BLaER1 treated with 17β-estradiol and CSF1 and Interleukin-3, amounts not matched to agents 10 nM and 100 nM (cell line): ENCODE measurements around the gene IHH.

Experiments used
- H3K27ac ChIP-seq, 11 experiments: shearing (Covaris generic); formaldehyde crosslinking; 2 replicates each; pipeline ENCODE4 v1.8.1; 2022
- H3K27me3 ChIP-seq, 11 experiments: shearing (Covaris generic); formaldehyde crosslinking; 2 replicates each; pipeline ENCODE4 v1.8.1; 2022
- H3K36me3 ChIP-seq, 11 experiments: shearing (Covaris generic); formaldehyde crosslinking; 2 replicates each; pipeline ENCODE4 v1.8.1; 2022
- H3K4me1 ChIP-seq, 10 experiments: shearing (Covaris generic); formaldehyde crosslinking; 2 replicates each; pipeline ENCODE4 v1.8.1; 2022
- H3K4me2 ChIP-seq, 11 experiments: shearing (Covaris generic); formaldehyde crosslinking; 2 replicates each; pipeline ENCODE4 v1.8.1; 2022
- H3K4me3 ChIP-seq, 10 experiments: shearing (Covaris generic); formaldehyde crosslinking; 2 replicates each; pipeline ENCODE4 v1.8.1; 2022
- H3K9ac ChIP-seq, 11 experiments: shearing (Covaris generic); formaldehyde crosslinking; 2 replicates each; pipeline ENCODE4 v1.8.1; 2022
- H3K9me3 ChIP-seq, 11 experiments: shearing (Covaris generic); formaldehyde crosslinking; replicated peaks in 1 of 11; 2 replicates each; pipeline ENCODE4 v1.8.1; 2022
- H4K20me1 ChIP-seq, 11 experiments: shearing (Covaris generic); formaldehyde crosslinking; 2 replicates each; pipeline ENCODE4 v1.8.1; 2022
- Cebpa-rat ChIP-seq, 11 experiments: shearing (Covaris generic); IDR thresholded peaks; 2 replicates each; pipeline ENCODE4 v1.8.1; 2022

Gene IHH

GRCh38 chr2:219081096-219081495 is 20.4 kb upstream of the IHH start:
- Histone ChIP-seq H3K27ac (no peak overlapping the region; a peak in 1 of 22 replicates), H3K4me2 (peak overlapping the region in 7 of 11 experiments; percentile 0 to 49 (median 11); a peak in 7 of 22 replicates)

GRCh38 chr2:219079417-219079816 is 18.7 kb upstream of the IHH start:
- H3K36me3 ChIP-seq = peaks cover 29 to 38% (median 37%) of the 10 kb centered on the region in 11 experiments
- TF ChIP-seq Cebpa-rat (IDR thresholded peaks at IDR 0.05) = no peak
- no peak overlapping the region for H3K4me3 ChIP-seq
- H3K4me2 ChIP-seq = peak overlapping the region in 2 of 11 experiments; percentile 12 to 23; a peak in 1 of 22 replicates
- no peaks in the 10 kb centered on the region for H3K27me3 ChIP-seq
- peaks cover under 1 to 27% (median 10%) of the 10 kb centered on the region in 10 experiments; a peak in 12 of 20 replicates for H3K4me1 ChIP-seq
- no peaks in the 10 kb centered on the region for H3K9me3 ChIP-seq
- H3K9ac ChIP-seq = no peak overlapping the region
- no peak overlapping the region for H3K27ac ChIP-seq
- H4K20me1 ChIP-seq = peaks cover 0 to 27% (median 0%) of the 10 kb centered on the region in 11 experiments; a peak in 4 of 22 replicates

More at GRCh38 chr2:219081096-219081495, 20.4 kb upstream of the IHH start:
- Histone ChIP-seq H3K4me1 (peaks cover 10 to 27% (median 18%) of the 10 kb centered on the region in 10 experiments; a peak in 15 of 20 replicates), H4K20me1 (peaks cover 0 to 27% (median 0%) of the 10 kb centered on the region in 11 experiments; a peak in 4 of 22 replicates), H3K27me3 (no peaks in the 10 kb centered on the region), H3K9ac (no peak overlapping the region), H3K36me3 (peaks cover 16 to 22% (median 20%) of the 10 kb centered on the region in 11 experiments), H3K4me3 (no peak overlapping the region), H3K9me3 (no peaks in the 10 kb centered on the region)
- TF ChIP-seq Cebpa-rat (IDR thresholded peaks at IDR 0.05) = no peak

- H3K27ac ChIP-seq = no peak overlapping the region
- H3K4me2 ChIP-seq = peak overlapping the region in 3 of 11 experiments; percentile 12 to 23 (median 19); a peak in 2 of 22 replicates
- peaks cover 29 to 43% (median 41%) of the 10 kb centered on the region in 11 experiments for H3K36me3 ChIP-seq
- H4K20me1 ChIP-seq = peaks cover 0 to 27% (median 0%) of the 10 kb centered on the region in 11 experiments; a peak in 4 of 22 replicates
- no peak overlapping the region for H3K9ac ChIP-seq
- TF ChIP-seq Cebpa-rat (IDR thresholded peaks at IDR 0.05) = no peak
- H3K27me3 ChIP-seq = no peaks in the 10 kb centered on the region
- H3K4me3 ChIP-seq = no peak overlapping the region
- H3K4me1 ChIP-seq = peaks cover 0 to 27% (median 9%) of the 10 kb centered on the region in 10 experiments; a peak in 12 of 20 replicates
- no peaks in the 10 kb centered on the region for H3K9me3 ChIP-seq
Measured at GRCh38 chr2:219078951-219079350, 18.2 kb upstream of the IHH start.

GRCh38 chr2:219078126-219078525 is 17.4 kb upstream of the IHH start:
- Histone ChIP-seq H3K4me1 (peaks cover 0 to 27% (median 9%) of the 10 kb centered on the region in 10 experiments; a peak in 12 of 20 replicates), H3K4me2 (no peak overlapping the region), H3K36me3 (peaks cover 29 to 50% (median 44%) of the 10 kb centered on the region in 11 experiments), H3K9ac (no peak overlapping the region), H3K4me3 (no peak overlapping the region), H3K27me3 (no peaks in the 10 kb centered on the region), H3K9me3 (no peaks in the 10 kb centered on the region), H4K20me1 (peaks cover 0 to 27% (median 0%) of the 10 kb centered on the region in 11 experiments; a peak in 4 of 22 replicates), H3K27ac (no peak overlapping the region)
- TF ChIP-seq Cebpa-rat (IDR thresholded peaks at IDR 0.05) = no peak

- Histone ChIP-seq H3K9me3 (no peaks in the 10 kb centered on the region), H3K27ac (no peak overlapping the region), H4K20me1 (peaks cover 0 to 17% (median 0%) of the 10 kb centered on the region in 11 experiments; a peak in 4 of 22 replicates), H3K4me2 (no peak overlapping the region), H3K4me3 (no peak overlapping the region), H3K27me3 (no peaks in the 10 kb centered on the region), H3K4me1 (peaks cover 0 to 17% (median 3%) of the 10 kb centered on the region in 10 experiments; a peak in 12 of 20 replicates), H3K9ac (no peak overlapping the region), H3K36me3 (peaks cover 29 to 51% (median 45%) of the 10 kb centered on the region in 11 experiments)
- TF ChIP-seq Cebpa-rat (IDR thresholded peaks at IDR 0.05) = no peak
Measured at GRCh38 chr2:219076253-219076652, 15.5 kb upstream of the IHH start.

GRCh38 chr2:219073413-219074129 is 12.8 kb upstream of the IHH start:
- H3K36me3 ChIP-seq = peaks cover 29 to 51% (median 45%) of the 10 kb centered on the region in 11 experiments
- H3K4me2 ChIP-seq = no peak overlapping the region
- H3K4me1 ChIP-seq = peaks cover 0 to 5% (median 0%) of the 10 kb centered on the region in 10 experiments; a peak in 5 of 20 replicates
- H3K27me3 ChIP-seq = no peaks in the 10 kb centered on the region
- TF ChIP-seq Cebpa-rat (IDR thresholded peaks at IDR 0.05) = no peak
- H3K4me3 ChIP-seq = no peak overlapping the region
- no peaks in the 10 kb centered on the region; a peak in 1 of 22 replicates for H4K20me1 ChIP-seq
- H3K9ac ChIP-seq = no peak overlapping the region
- no peaks in the 10 kb centered on the region for H3K9me3 ChIP-seq
- H3K27ac ChIP-seq = no peak overlapping the region

GRCh38 chr2:219072741-219073250 is 12.1 kb upstream of the IHH start:
- no peak for TF ChIP-seq Cebpa-rat (IDR thresholded peaks at IDR 0.05)

GRCh38 chr2:219071131-219071816 is 10.6 kb upstream of the IHH start:
- no peak overlapping the region for H3K27ac ChIP-seq

More at GRCh38 chr2:219072741-219073250, 12.1 kb upstream of the IHH start:
- no peak overlapping the region for H3K9ac ChIP-seq
- no peak overlapping the region for H3K4me3 ChIP-seq
- H3K36me3 ChIP-seq = peaks cover 29 to 48% (median 42%) of the 10 kb centered on the region in 11 experiments
- H3K9me3 ChIP-seq = no peaks in the 10 kb centered on the region
- no peak overlapping the region for H3K27ac ChIP-seq
- H3K4me1 ChIP-seq = peaks cover 0 to 5% (median 0%) of the 10 kb centered on the region in 10 experiments; a peak in 2 of 20 replicates
- no peak overlapping the region for H3K4me2 ChIP-seq
- no peaks in the 10 kb centered on the region for H3K27me3 ChIP-seq
- H4K20me1 ChIP-seq = no peaks in the 10 kb centered on the region; a peak in 1 of 22 replicates

More at GRCh38 chr2:219071131-219071816, 10.6 kb upstream of the IHH start:
- H3K27me3 ChIP-seq = no peaks in the 10 kb centered on the region
- no peak overlapping the region for H3K9ac ChIP-seq
- no peaks in the 10 kb centered on the region for H3K9me3 ChIP-seq
- peaks cover 15 to 32% (median 27%) of the 10 kb centered on the region in 11 experiments; a peak in 21 of 22 replicates for H3K36me3 ChIP-seq
- H3K4me1 ChIP-seq = peaks cover 0 to under 1% (median 0%) of the 10 kb centered on the region in 10 experiments; a peak in 1 of 20 replicates
- TF ChIP-seq Cebpa-rat (IDR thresholded peaks at IDR 0.05) = no peak
- H3K4me2 ChIP-seq = no peak overlapping the region
- H4K20me1 ChIP-seq = no peaks in the 10 kb centered on the region; a peak in 1 of 22 replicates
- no peak overlapping the region for H3K4me3 ChIP-seq
